Measurements from ENCODE around the gene GRHL1.

- TF ChIP-seq CTCF (IDR thresholded peaks at IDR 0.05; ENCODE audit: insufficient read depth, low read length, poor library complexity, severe bottlenecking) (no peak), EZH2phosphoT487 (conservative IDR thresholded peaks at IDR 0.05; ENCODE audit: low read length) (no peak)
Measured at GRCh38 chr2:9985531-9986328, 34.2 kb downstream of the GRHL1 start.

Measured in SU-DHL-6 (cell line).